GM18907 (cell line): ENCODE results near the gene DNHD1.

ENCODE experiments used
- ATAC-seq: cut with Tn5 transposase; IDR thresholded peaks from one replicate; pipeline ENCODE4 v1.9.1; 2021; ENCODE audit warnings: mild to moderate bottlenecking, moderate library complexity; ENCODE audit not compliant: unreplicated experiment

Gene DNHD1

GRCh38 chr11:6557761-6558674, 60.9 kb downstream of the DNHD1 start:
- ATAC-seq: no peak

- ATAC-seq: no peak
These were observed 62.3 kb downstream of the DNHD1 start for GRCh38 chr11:6559369-6559768.

GRCh38 chr11:6561288-6561687, 64.2 kb downstream of the DNHD1 start:
- no peak for ATAC-seq

- ATAC-seq: no peak
These were observed 66.1 kb downstream of the DNHD1 start for GRCh38 chr11:6563121-6563619.

- no peak for ATAC-seq
These were observed 66.6 kb downstream of the DNHD1 start for GRCh38 chr11:6563667-6564066.

- no peak for ATAC-seq
These were observed 68.2 kb downstream of the DNHD1 start for GRCh38 chr11:6565325-6565724.

- no peak for ATAC-seq
These were observed 69.1 kb downstream of the DNHD1 start for GRCh38 chr11:6565988-6566703.

- ATAC-seq: no peak
These were observed 69.8 kb downstream of the DNHD1 start for GRCh38 chr11:6566704-6567370.

GRCh38 chr11:6567371-6567745, 70.3 kb downstream of the DNHD1 start:
- ATAC-seq: no peak

GRCh38 chr11:6568191-6568918, 71.3 kb downstream of the DNHD1 start:
- no peak for ATAC-seq

- no peak for ATAC-seq
These were observed 72.6 kb downstream of the DNHD1 start for GRCh38 chr11:6569706-6570105.

- no peak for ATAC-seq
These were observed 73.8 kb downstream of the DNHD1 start for GRCh38 chr11:6570691-6571427.

- ATAC-seq: no peak
These were observed 74.4 kb downstream of the DNHD1 start for GRCh38 chr11:6571434-6572008.

GRCh38 chr11:6572215-6572614, 75.1 kb downstream of the DNHD1 start:
- ATAC-seq: no peak

- no peak for ATAC-seq
These were observed 78.0 kb downstream of the DNHD1 start for GRCh38 chr11:6574816-6575715.

- ATAC-seq: no peak
These were observed 79.6 kb downstream of the DNHD1 start for GRCh38 chr11:6576471-6577373.

GRCh38 chr11:6578134-6578533, 81.1 kb downstream of the DNHD1 start:
- no peak for ATAC-seq

GRCh38 chr11:6579681-6580080, 82.6 kb downstream of the DNHD1 start:
- no peak for ATAC-seq
